GM23338 (cell line): ENCODE results near the gene VPS41.

Experiments used
- CREB1 ChIP-seq: fragments of 250-450 bp; sonication (Bioruptor Pico); IDR thresholded peaks from 2 replicates; pipeline ENCODE4 v1.5.0; 2020; ENCODE audit warnings: low read depth, mild to moderate bottlenecking, moderate library complexity
- EZH2 ChIP-seq: fragments of 200-600 bp; sonication (generic); IDR thresholded peaks from one replicate; pipeline ENCODE4 v1.8.0; 2017; ENCODE audit warnings: antibody characterized with exemption, mild to moderate bottlenecking, low read depth; ENCODE audit not compliant: unreplicated experiment
- JUNB ChIP-seq: IDR thresholded peaks from one replicate; pipeline ENCODE4 v1.6.1; 2016; ENCODE audit warnings: antibody characterized with exemption; ENCODE audit not compliant: unreplicated experiment
- POLR2AphosphoS5 ChIP-seq: IDR thresholded peaks from 2 replicates; pipeline ENCODE4 v1.6.1; 2016; ENCODE audit warnings: antibody characterized with exemption, low read depth
- TF ChIP-seq, protein P1 (sequence below), 2 experiments: fragments of 200-600 bp in 1 of 2; sonication (generic) in 1 of 2; conservative IDR thresholded peaks; 2 replicates each; pipeline versions ENCODE4 v1.5.1 to v1.6.1; 2016 to 2017; ENCODE audit warnings: antibody characterized with exemption in 2 of 2, low read depth in 2 of 2, mild to moderate bottlenecking in 2 of 2, moderate library complexity in 1 of 2
- TF ChIP-seq, protein P2 (sequence below): IDR thresholded peaks from 2 replicates; pipeline ENCODE4 v1.6.1; 2016; ENCODE audit warnings: antibody characterized with exemption

DNA sequence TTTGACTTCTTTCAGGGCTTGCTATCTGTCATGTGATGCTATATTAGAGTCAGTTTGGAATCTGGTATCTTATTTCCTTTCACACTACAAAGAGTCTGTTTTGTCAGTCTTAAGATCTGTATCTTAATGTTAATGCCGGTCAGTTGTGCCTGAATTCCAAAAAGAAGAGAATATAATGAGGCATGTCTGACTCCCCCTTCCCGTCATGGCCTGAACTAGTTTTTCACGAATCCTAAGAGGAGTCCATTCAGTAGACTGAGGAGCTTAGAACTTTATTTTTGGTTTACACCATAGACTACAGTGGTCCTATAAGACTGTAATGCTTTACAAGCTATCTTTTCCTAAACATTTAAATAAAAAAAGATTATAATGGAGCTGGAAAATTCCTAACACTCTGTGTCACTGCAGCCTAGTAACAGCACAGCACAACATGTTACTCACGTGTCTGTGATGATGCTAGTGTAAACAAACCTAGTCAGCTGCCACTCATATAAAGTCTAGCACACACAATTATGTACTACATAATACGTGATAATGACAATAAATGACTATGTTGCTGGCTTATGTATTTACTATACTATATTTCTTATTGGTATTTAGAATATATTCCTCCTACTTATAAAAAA is 50.6 kb downstream of the VPS41 start:
- TF ChIP-seq, protein P1, sequence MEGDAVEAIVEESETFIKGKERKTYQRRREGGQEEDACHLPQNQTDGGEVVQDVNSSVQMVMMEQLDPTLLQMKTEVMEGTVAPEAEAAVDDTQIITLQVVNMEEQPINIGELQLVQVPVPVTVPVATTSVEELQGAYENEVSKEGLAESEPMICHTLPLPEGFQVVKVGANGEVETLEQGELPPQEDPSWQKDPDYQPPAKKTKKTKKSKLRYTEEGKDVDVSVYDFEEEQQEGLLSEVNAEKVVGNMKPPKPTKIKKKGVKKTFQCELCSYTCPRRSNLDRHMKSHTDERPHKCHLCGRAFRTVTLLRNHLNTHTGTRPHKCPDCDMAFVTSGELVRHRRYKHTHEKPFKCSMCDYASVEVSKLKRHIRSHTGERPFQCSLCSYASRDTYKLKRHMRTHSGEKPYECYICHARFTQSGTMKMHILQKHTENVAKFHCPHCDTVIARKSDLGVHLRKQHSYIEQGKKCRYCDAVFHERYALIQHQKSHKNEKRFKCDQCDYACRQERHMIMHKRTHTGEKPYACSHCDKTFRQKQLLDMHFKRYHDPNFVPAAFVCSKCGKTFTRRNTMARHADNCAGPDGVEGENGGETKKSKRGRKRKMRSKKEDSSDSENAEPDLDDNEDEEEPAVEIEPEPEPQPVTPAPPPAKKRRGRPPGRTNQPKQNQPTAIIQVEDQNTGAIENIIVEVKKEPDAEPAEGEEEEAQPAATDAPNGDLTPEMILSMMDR (conservative IDR thresholded peaks at IDR 0.05; ENCODE audit: low read depth in 2 of 2), result no peak
- TF ChIP-seq POLR2AphosphoS5 (no peak), JUNB (no peak), EZH2 (no peak), CREB1 (CRISPR knock-in tag) (no peak)
- TF ChIP-seq, protein P2, sequence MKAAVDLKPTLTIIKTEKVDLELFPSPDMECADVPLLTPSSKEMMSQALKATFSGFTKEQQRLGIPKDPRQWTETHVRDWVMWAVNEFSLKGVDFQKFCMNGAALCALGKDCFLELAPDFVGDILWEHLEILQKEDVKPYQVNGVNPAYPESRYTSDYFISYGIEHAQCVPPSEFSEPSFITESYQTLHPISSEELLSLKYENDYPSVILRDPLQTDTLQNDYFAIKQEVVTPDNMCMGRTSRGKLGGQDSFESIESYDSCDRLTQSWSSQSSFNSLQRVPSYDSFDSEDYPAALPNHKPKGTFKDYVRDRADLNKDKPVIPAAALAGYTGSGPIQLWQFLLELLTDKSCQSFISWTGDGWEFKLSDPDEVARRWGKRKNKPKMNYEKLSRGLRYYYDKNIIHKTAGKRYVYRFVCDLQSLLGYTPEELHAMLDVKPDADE, result no peak
